ENCODE data around the gene ACSF2.
A peak's percentile ranks its signal among the peaks of the same experiment; 100 is the strongest.

The ACSF2 gene

GRCh38 chr17:50478391-50479381, 52.7 kb downstream of the ACSF2 start, which contains the start of gene RSAD1:
Gene RSAD1, plus strand, starts transcription at chr17:50478860. Its CDS starts 25 bp downstream, at chr17:50478885.
- FAIRE-seq, result no peak
- peak; percentile 93 for TF ChIP-seq POLR2A (IDR thresholded peaks at IDR 0.05; ENCODE audit: low read depth, low read length)
- peak; percentile 94 for DNase-seq (ENCODE audit: insufficient read length, low spot score)

- no peak for TF ChIP-seq POLR2A (IDR thresholded peaks at IDR 0.05; ENCODE audit: low read depth, low read length)
- FAIRE-seq (no peak), DNase-seq (ENCODE audit: insufficient read length, low spot score) (peak; percentile 83)
Observed at GRCh38 chr17:50479522-50480141, 53.6 kb downstream of the ACSF2 start.

GRCh38 chr17:50480142-50480764, 54.2 kb downstream of the ACSF2 start:
- DNase-seq (ENCODE audit: insufficient read length, low spot score), result no peak
- FAIRE-seq, result no peak
- no peak for TF ChIP-seq POLR2A (IDR thresholded peaks at IDR 0.05; ENCODE audit: low read depth, low read length)

GRCh38 chr17:50480854-50481490, 55.0 kb downstream of the ACSF2 start:
- DNase-seq (ENCODE audit: insufficient read length, low spot score), result no peak
- TF ChIP-seq POLR2A (IDR thresholded peaks at IDR 0.05; ENCODE audit: low read depth, low read length), result no peak
- no peak for FAIRE-seq

GRCh38 chr17:50481648-50482047, 55.6 kb downstream of the ACSF2 start:
- no peak for FAIRE-seq
- DNase-seq (ENCODE audit: insufficient read length, low spot score), result no peak
- no peak for TF ChIP-seq POLR2A (IDR thresholded peaks at IDR 0.05; ENCODE audit: low read depth, low read length)

GRCh38 chr17:50482110-50482509, 56.1 kb downstream of the ACSF2 start:
- FAIRE-seq (no peak), DNase-seq (ENCODE audit: insufficient read length, low spot score) (no peak)
- TF ChIP-seq POLR2A (IDR thresholded peaks at IDR 0.05; ENCODE audit: low read depth, low read length), result no peak

GRCh38 chr17:50482516-50482915, 56.5 kb downstream of the ACSF2 start:
- no peak for TF ChIP-seq POLR2A (IDR thresholded peaks at IDR 0.05; ENCODE audit: low read depth, low read length)
- DNase-seq (ENCODE audit: insufficient read length, low spot score), result peak; percentile 95
- peak; percentile 69 for FAIRE-seq

- no peak for DNase-seq (ENCODE audit: insufficient read length, low spot score)
- no peak for FAIRE-seq
- no peak for TF ChIP-seq POLR2A (IDR thresholded peaks at IDR 0.05; ENCODE audit: low read depth, low read length)
Observed at GRCh38 chr17:50483266-50483665, 57.2 kb downstream of the ACSF2 start.

- no peak for DNase-seq (ENCODE audit: insufficient read length, low spot score)
- FAIRE-seq, result no peak
- TF ChIP-seq POLR2A (IDR thresholded peaks at IDR 0.05; ENCODE audit: low read depth, low read length), result no peak
Observed at GRCh38 chr17:50484386-50485155, 58.6 kb downstream of the ACSF2 start.

GRCh38 chr17:50487213-50488096, 61.4 kb downstream of the ACSF2 start:
- FAIRE-seq (peak; percentile 87), DNase-seq (ENCODE audit: insufficient read length, low spot score) (peak; percentile 97)

GRCh38 chr17:50488880-50489279, 62.9 kb downstream of the ACSF2 start:
- no peak for FAIRE-seq
- no peak for TF ChIP-seq POLR2A (IDR thresholded peaks at IDR 0.05; ENCODE audit: low read depth, low read length)
- DNase-seq (ENCODE audit: insufficient read length, low spot score), result no peak

More at GRCh38 chr17:50487213-50488096, 61.4 kb downstream of the ACSF2 start:
- TF ChIP-seq POLR2A (IDR thresholded peaks at IDR 0.05; ENCODE audit: low read depth, low read length), result no peak

- no peak for FAIRE-seq
- DNase-seq (ENCODE audit: insufficient read length, low spot score), result no peak
- no peak for TF ChIP-seq POLR2A (IDR thresholded peaks at IDR 0.05; ENCODE audit: low read depth, low read length)
Observed at GRCh38 chr17:50491505-50491904, 65.5 kb downstream of the ACSF2 start.

Data from H54 (cell line).